Esophagus muscularis mucosa (tissue), 4 donors: Measurements from ENCODE around the gene ARFGAP1. TPM values are rescaled to one million over a fixed set of nuclear protein-coding genes. Genes with fewer than 3 reads are reported as not detected.

Experiments
- DNase-seq: peaks from one replicate; pipeline ENCODE4 v3.0.0-alpha.2; 2017; ENCODE audit errors: extremely low spot score
- H3K27ac ChIP-seq, 4 donors: fragments of 200-600 bp; sonication (generic); replicated peaks in 1 of 4; 1 replicate in 3 of 4; 2 replicates in 1 of 4; pipeline ENCODE4 v1.5.1; 2016 to 2019; ENCODE audit warnings: mild to moderate bottlenecking in 1 of 4
- H3K27me3 ChIP-seq, 4 donors: fragments of 200-600 bp; sonication (generic); one replicate each; pipeline versions ENCODE4 v1.5.1 to v1.6.0; 2016 to 2019
- H3K36me3 ChIP-seq, 4 donors: fragments of 200-600 bp; sonication (generic); one replicate each; pipeline ENCODE4 v1.5.1; 2016 to 2019
- H3K4me1 ChIP-seq, 4 donors: fragments of 200-600 bp; sonication (generic); one replicate each; pipeline ENCODE4 v1.5.1; 2016 to 2019
- H3K4me3 ChIP-seq, 4 donors: fragments of 200-600 bp; sonication (generic); 1 replicate in 2 of 4; 2 replicates in 2 of 4; pipeline ENCODE4 v1.5.1; 2016 to 2019; ENCODE audit warnings: mild to moderate bottlenecking in 4 of 4, moderate library complexity in 1 of 4
- H3K9me3 ChIP-seq, 4 donors: fragments of 200-600 bp; sonication (generic); 1 replicate in 3 of 4; 2 replicates in 1 of 4; pipeline ENCODE4 v1.5.1; 2016 to 2019
- EP300 ChIP-seq: sonication (generic); formaldehyde crosslinking; IDR thresholded peaks from one replicate; pipeline ENCODE4 v1.6.1; 2017; ENCODE audit warnings: antibody characterized with exemption
- POLR2A ChIP-seq: fragments of 450-650 bp; IDR thresholded peaks from one replicate; pipeline ENCODE4 v1.6.1; 2017; ENCODE audit warnings: antibody characterized with exemption, moderate library complexity, mild to moderate bottlenecking, low read depth
- POLR2AphosphoS5 ChIP-seq, 2 donors: sonication (generic); formaldehyde crosslinking; IDR thresholded peaks; one replicate each; pipeline ENCODE4 v1.6.1; 2017; ENCODE audit warnings: antibody characterized with exemption in 2 of 2
- WGBS: methylation state at CpG from one replicate; pipeline ENCODE4 v1.1.5; 2018; 5-methylcytosine and 5-hydroxymethylcytosine counted together
- intact Hi-C: fragments of 100-400 bp; cut with DNase I; formaldehyde crosslinking; loops from one replicate; pipeline ENCODE4 v1.15.1; 2023
- total RNA-seq, 4 donors: library from RNA; depleted of rRNA; stranded (reverse); fragments of >200 nt; gene quantifications; one replicate each; pipeline versions ENCODE4 v1.1.0 to v1.2.1, GENCODE V29; 2016
- TF ChIP-seq, protein P1 (sequence below), 3 experiments: fragments of 200-600 bp in 2 of 3; fragments of 450-650 bp in 1 of 3; sonication (generic) in 2 of 3; IDR thresholded peaks; one replicate each; pipeline ENCODE4 v1.5.1; 2017 to 2019; ENCODE audit warnings: antibody characterized with exemption in 3 of 3, mild to moderate bottlenecking in 2 of 3, moderate library complexity in 1 of 3

Gene ARFGAP1
- total RNA-seq, 4 donors from 2014 or later, result 35.8 to 50.9 (median 39.5) TPM

DNA sequence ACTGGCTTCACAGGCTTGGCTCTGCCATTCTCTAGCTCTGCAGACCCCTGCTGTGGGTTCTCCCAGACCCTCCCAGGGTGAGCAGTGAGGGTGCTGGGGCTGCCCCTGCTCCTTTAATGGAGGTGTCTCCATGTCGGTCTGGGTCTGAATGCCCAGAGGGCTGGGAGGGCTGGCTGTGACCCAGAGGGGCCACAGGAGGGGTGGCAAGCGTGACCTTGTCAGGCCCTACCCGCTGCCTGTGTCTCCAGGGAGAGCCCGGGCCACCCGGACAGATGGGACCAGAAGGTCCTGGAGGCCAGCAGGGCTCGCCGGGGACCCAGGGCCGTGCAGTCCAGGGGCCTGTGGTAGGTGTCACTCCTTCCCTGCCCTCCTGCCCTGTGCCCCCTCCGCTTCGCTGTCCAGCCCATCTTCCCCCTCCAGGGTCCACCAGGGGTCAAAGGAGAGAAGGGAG, 52.4 kb downstream of the ARFGAP1 start:
- H3K27me3 ChIP-seq, result peaks cover 0 to 86% (median 0%) of the 10 kb centered on the region in 4 donors
- TF ChIP-seq, protein P1, sequence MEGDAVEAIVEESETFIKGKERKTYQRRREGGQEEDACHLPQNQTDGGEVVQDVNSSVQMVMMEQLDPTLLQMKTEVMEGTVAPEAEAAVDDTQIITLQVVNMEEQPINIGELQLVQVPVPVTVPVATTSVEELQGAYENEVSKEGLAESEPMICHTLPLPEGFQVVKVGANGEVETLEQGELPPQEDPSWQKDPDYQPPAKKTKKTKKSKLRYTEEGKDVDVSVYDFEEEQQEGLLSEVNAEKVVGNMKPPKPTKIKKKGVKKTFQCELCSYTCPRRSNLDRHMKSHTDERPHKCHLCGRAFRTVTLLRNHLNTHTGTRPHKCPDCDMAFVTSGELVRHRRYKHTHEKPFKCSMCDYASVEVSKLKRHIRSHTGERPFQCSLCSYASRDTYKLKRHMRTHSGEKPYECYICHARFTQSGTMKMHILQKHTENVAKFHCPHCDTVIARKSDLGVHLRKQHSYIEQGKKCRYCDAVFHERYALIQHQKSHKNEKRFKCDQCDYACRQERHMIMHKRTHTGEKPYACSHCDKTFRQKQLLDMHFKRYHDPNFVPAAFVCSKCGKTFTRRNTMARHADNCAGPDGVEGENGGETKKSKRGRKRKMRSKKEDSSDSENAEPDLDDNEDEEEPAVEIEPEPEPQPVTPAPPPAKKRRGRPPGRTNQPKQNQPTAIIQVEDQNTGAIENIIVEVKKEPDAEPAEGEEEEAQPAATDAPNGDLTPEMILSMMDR (IDR thresholded peaks at IDR 0.05), result no peak
- TF ChIP-seq POLR2A (no peak), EP300 (no peak), POLR2AphosphoS5 (IDR thresholded peaks at IDR 0.05) (no peak)
- no peak overlapping the region for H3K4me3 ChIP-seq
- no peaks in the 10 kb centered on the region for H3K36me3 ChIP-seq
- intact Hi-C loops, result no loop called here
- WGBS, result 89% methylated on average over 8 of the region's 10 CpGs
- H3K4me1 ChIP-seq, result peaks cover 0 to 15% (median 8%) of the 10 kb centered on the region in 4 donors
- no peak for DNase-seq
- no peaks in the 10 kb centered on the region for H3K9me3 ChIP-seq
- H3K27ac ChIP-seq, result no peak overlapping the region

DNA sequence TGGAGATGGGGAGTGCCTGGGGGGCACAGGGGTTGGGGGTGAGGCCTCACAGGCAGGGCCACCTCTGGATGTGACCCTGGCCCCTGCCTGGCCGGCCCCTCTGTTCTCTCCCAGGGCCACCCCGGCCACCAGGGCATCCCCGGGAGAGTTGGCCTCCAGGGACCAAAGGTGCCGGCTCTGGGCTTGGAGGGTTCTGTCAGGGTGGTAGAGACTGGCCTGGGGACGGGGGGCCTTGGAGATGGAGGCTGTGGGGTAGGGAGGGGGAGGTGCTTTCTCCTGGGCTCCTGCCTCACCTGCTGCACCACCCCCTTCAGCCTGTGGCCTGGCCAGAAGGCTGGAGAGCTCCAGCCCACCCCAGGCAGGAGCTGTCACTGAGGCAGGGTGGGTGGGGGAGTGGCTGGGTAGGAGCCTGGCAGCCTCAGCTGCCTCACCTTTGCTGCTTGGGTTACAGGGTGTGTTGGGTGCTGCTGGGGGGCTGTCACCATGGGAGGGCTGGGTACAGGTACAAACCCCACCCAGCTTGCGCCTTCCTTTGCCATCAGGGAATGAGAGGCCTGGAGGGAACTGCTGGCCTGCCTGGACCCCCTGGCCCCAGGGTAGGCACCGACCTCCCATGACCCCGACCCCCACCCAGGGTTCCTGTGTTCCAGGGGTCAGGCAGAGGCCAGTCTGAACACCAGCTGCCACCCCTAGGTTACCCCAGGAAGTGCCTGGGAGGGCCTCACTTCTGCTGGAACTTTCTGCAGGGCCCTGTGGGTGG, 53.1 kb downstream of the ARFGAP1 start:
- no CpG with 5 or more reads among the region's 8 CpGs for WGBS
- no peaks in the 10 kb centered on the region for H3K36me3 ChIP-seq
- no peak overlapping the region for H3K4me3 ChIP-seq
- H3K27me3 ChIP-seq, result peaks cover 0 to 86% (median 0%) of the 10 kb centered on the region in 4 donors
- intact Hi-C loops, result no loop called here
- peaks cover 0 to 11% (median 6%) of the 10 kb centered on the region in 4 donors for H3K4me1 ChIP-seq
- H3K27ac ChIP-seq, result no peak overlapping the region
- no peak for DNase-seq
- no peak for TF ChIP-seq EP300
- no peak for TF ChIP-seq POLR2A
- TF ChIP-seq POLR2AphosphoS5 (IDR thresholded peaks at IDR 0.05), result no peak
- TF ChIP-seq, protein P1 (IDR thresholded peaks at IDR 0.05), result no peak
- no peaks in the 10 kb centered on the region for H3K9me3 ChIP-seq

- intact Hi-C loops, result no loop called here
- H3K4me1 ChIP-seq, result peaks cover 0 to 3% (median 0%) of the 10 kb centered on the region in 4 donors
- WGBS, result 93% methylated on average over 7 of the region's 15 CpGs
- no peak for DNase-seq
- no peak overlapping the region for H3K27ac ChIP-seq
- H3K9me3 ChIP-seq, result no peaks in the 10 kb centered on the region
- peaks cover 0 to 85% (median 0%) of the 10 kb centered on the region in 4 donors for H3K27me3 ChIP-seq
- H3K4me3 ChIP-seq, result no peak overlapping the region
- H3K36me3 ChIP-seq, result no peaks in the 10 kb centered on the region
- TF ChIP-seq POLR2A (no peak), POLR2AphosphoS5 (IDR thresholded peaks at IDR 0.05) (no peak), EP300 (no peak)
- TF ChIP-seq, protein P1 (IDR thresholded peaks at IDR 0.05), result no peak
These were observed 54.0 kb downstream of the ARFGAP1 start for GRCh38 chr20:63326314-63327230.

DNA sequence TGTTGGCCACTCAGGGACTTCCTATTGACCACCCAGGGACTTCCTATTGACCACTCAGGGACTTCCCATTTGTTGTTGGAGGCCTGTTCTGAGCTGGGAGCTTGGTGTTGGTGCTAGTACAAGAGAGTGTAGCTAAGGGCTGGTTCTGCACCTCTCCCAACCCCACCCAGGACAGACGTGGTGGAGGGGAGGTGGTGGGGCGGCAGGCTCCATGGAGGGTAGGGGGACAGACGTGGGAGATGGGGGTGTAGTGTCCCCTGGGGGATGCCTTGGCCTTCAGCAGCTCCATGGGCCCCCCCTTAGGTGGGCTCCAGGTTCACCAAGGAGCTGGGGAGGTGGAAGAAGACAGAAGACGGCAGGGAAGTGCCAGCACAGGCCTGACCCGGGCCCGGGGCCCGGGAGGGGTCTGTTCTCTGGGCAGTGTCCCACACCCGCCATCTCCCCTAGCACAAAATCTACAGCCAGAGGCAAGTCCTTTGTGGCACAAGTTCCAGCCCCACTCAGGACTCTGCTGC, 54.7 kb downstream of the ARFGAP1 start:
- intact Hi-C loops, result no loop called here
- H3K4me3 ChIP-seq, result no peak overlapping the region
- TF ChIP-seq POLR2AphosphoS5 (IDR thresholded peaks at IDR 0.05), result no peak
- TF ChIP-seq, protein P1 (IDR thresholded peaks at IDR 0.05), result no peak
- no peak for TF ChIP-seq EP300
- no peak for TF ChIP-seq POLR2A
- H3K9me3 ChIP-seq, result peaks cover 0 to 5% (median 0%) of the 10 kb centered on the region in 4 donors
- H3K27me3 ChIP-seq, result peaks cover 0 to 84% (median 0%) of the 10 kb centered on the region in 4 donors
- no peaks in the 10 kb centered on the region for H3K4me1 ChIP-seq
- H3K36me3 ChIP-seq, result no peaks in the 10 kb centered on the region
- DNase-seq, result no peak
- WGBS, result 90% methylated on average over 7 of the region's 8 CpGs
- no peak overlapping the region for H3K27ac ChIP-seq
